Osteoblast (primary cell): ENCODE data around the gene BCKDHB. TPM values are rescaled to one million over a fixed set of nuclear protein-coding genes. Genes with fewer than 3 reads are reported as not detected.
"Not testable (repeated sequence)": the region's sequence is repeated elsewhere in the genome, so short reads cannot be mapped to it uniquely, and the experiment has no call there.

Source experiments
- DNase-seq: peaks from one replicate; pipeline ENCODE4 v3.0.0; 2011; ENCODE audit warnings: low spot score, mixed read lengths; ENCODE audit not compliant: insufficient read length; ENCODE audit errors: missing footprints
- H2AFZ ChIP-seq: 2 replicates; pipeline ENCODE4 v1.6.0; 2011; ENCODE audit warnings: mild to moderate bottlenecking, low read length
- H3K27ac ChIP-seq: 2 replicates; pipeline ENCODE4 v1.5.1; 2011; ENCODE audit warnings: mild to moderate bottlenecking, low read depth, low read length, moderate library complexity
- H3K27me3 ChIP-seq: 2 replicates; pipeline ENCODE4 v1.6.0; 2012; ENCODE audit warnings: mild to moderate bottlenecking, control low read depth, inconsistent platforms, low read length, moderate library complexity; ENCODE audit not compliant: insufficient read depth
- H3K36me3 ChIP-seq: 2 replicates; pipeline ENCODE4 v1.5.1; 2011; ENCODE audit warnings: mild to moderate bottlenecking, low read length, control low read depth, moderate library complexity; ENCODE audit not compliant: insufficient read depth
- H3K4me1 ChIP-seq: 2 replicates; pipeline ENCODE4 v1.5.1; 2011; ENCODE audit warnings: mild to moderate bottlenecking, low read length, control low read depth, moderate library complexity; ENCODE audit not compliant: insufficient read depth
- H3K4me2 ChIP-seq: 2 replicates; pipeline ENCODE4 v1.6.0; 2011; ENCODE audit warnings: mild to moderate bottlenecking, low read length; ENCODE audit not compliant: insufficient read depth
- H3K4me3 ChIP-seq: fragments of 200-600 bp; sonication (generic); 3 replicates; pipeline ENCODE4 v1.5.1; 2012; ENCODE audit warnings: mild to moderate bottlenecking, low read length, inconsistent platforms; ENCODE audit not compliant: insufficient read depth
- H3K79me2 ChIP-seq: 2 replicates; pipeline ENCODE4 v1.6.0; 2012; ENCODE audit warnings: mild to moderate bottlenecking, low read length, control low read depth, inconsistent platforms; ENCODE audit not compliant: insufficient read depth
- H3K9me3 ChIP-seq: 2 replicates; pipeline ENCODE4 v1.5.1; 2011; ENCODE audit warnings: low read depth, low read length, control low read depth
- H4K20me1 ChIP-seq: 2 replicates; pipeline ENCODE4 v1.6.0; 2012; ENCODE audit warnings: mild to moderate bottlenecking, low read length, control low read depth; ENCODE audit not compliant: insufficient read depth
- CTCF ChIP-seq: IDR thresholded peaks from 2 replicates; pipeline ENCODE4 v1.5.1; 2011; ENCODE audit warnings: mild to moderate bottlenecking, low read depth, low read length, moderate library complexity; ENCODE audit errors: extremely low read depth
- total RNA-seq: library from RNA; depleted of rRNA; stranded (reverse); fragments of >200 nt; gene quantifications from 2 replicates; pipeline ENCODE4 v1.2.3, GENCODE V29; 2012

BCKDHB gene
- total RNA-seq, result 18.8 and 21.2 TPM in 2 replicates

GRCh38 chr6:80106418-80107235 lies at the start of gene BCKDHB:
TSS of gene BCKDHB (plus strand) at chr6:80106671. CDS start at chr6:80106694, 23 bp downstream.
- H3K4me2 ChIP-seq, result peak within 1 kb of the TSS; percentile 97
- H2AFZ ChIP-seq, result peak within 1 kb of the TSS; percentile 95
- H3K4me1 ChIP-seq, result peaks cover 4% of the 10 kb centered on the region
- peak within 1 kb of the TSS; percentile 66 for H3K27ac ChIP-seq
- no peaks in the 10 kb centered on the region for H3K9me3 ChIP-seq
- peaks cover 12% of the 10 kb centered on the region for H3K79me2 ChIP-seq
- peak; percentile 98 for DNase-seq
- peaks cover 3% of the 10 kb centered on the region for H3K27me3 ChIP-seq
- peak within 1 kb of the TSS; percentile 92 for H3K4me3 ChIP-seq
- no peak for TF ChIP-seq CTCF
- no peaks in the 10 kb centered on the region for H4K20me1 ChIP-seq
- H3K36me3 ChIP-seq, result no peaks in the 10 kb centered on the region

- Histone ChIP-seq H3K79me2 (no peaks in the 10 kb centered on the region), H3K27ac (no peak overlapping the region), H4K20me1 (no peaks in the 10 kb centered on the region), H2AFZ (no peak overlapping the region), H3K4me2 (no peak overlapping the region), H3K36me3 (no peaks in the 10 kb centered on the region), H3K4me1 (no peaks in the 10 kb centered on the region), H3K4me3 (no peak overlapping the region), H3K9me3 (no peaks in the 10 kb centered on the region), H3K27me3 (no peaks in the 10 kb centered on the region)
- no peak for TF ChIP-seq CTCF
- DNase-seq, result no peak
These were observed 45.7 kb upstream of the BCKDHB start for GRCh38 chr6:80060774-80061173.

GRCh38 chr6:80068146-80068545 lies 38.3 kb upstream of the BCKDHB start:
- not testable (repeated sequence) for H3K27me3 ChIP-seq, H3K27ac ChIP-seq, H3K4me1 ChIP-seq, H4K20me1 ChIP-seq, H2AFZ ChIP-seq, H3K4me2 ChIP-seq, H3K79me2 ChIP-seq, H3K36me3 ChIP-seq, DNase-seq, H3K4me3 ChIP-seq, H3K9me3 ChIP-seq

GRCh38 chr6:80070431-80070830 lies 36.0 kb upstream of the BCKDHB start:
- not testable (repeated sequence) for H3K27me3 ChIP-seq

GRCh38 chr6:80077067-80077466 lies 29.4 kb upstream of the BCKDHB start:
- Histone ChIP-seq H3K4me2 (no peak overlapping the region), H4K20me1 (no peaks in the 10 kb centered on the region), H3K27me3 (peaks cover 3% of the 10 kb centered on the region), H2AFZ (no peak overlapping the region), H3K36me3 (no peaks in the 10 kb centered on the region), H3K27ac (no peak overlapping the region), H3K9me3 (no peaks in the 10 kb centered on the region), H3K4me3 (no peak overlapping the region), H3K4me1 (no peaks in the 10 kb centered on the region), H3K79me2 (no peaks in the 10 kb centered on the region)
- TF ChIP-seq CTCF, result no peak
- DNase-seq, result no peak

More at GRCh38 chr6:80070431-80070830, 36.0 kb upstream of the BCKDHB start:
- not testable (repeated sequence) for H3K4me1 ChIP-seq, DNase-seq, H3K4me3 ChIP-seq, H3K4me2 ChIP-seq, H3K36me3 ChIP-seq, H3K79me2 ChIP-seq, H3K9me3 ChIP-seq, H2AFZ ChIP-seq, H4K20me1 ChIP-seq, H3K27ac ChIP-seq
